Measurements from ENCODE around the gene KCNMA1. TPM values are rescaled to one million over a fixed set of nuclear protein-coding genes. Genes with fewer than 3 reads are reported as not detected.

KCNMA1 gene
- total and polyA plus RNA-seq, 10 of the 15 experiments (the other 5 are each of a cell fraction or from before 2014, with no cell fraction given): 8.5 to 77.0 (median 21.3) TPM

GRCh38 chr10:76881477-76882220, 756.0 kb downstream of the KCNMA1 start:
- FAIRE-seq (no peak), DNase-seq (ENCODE audit: low read depth, low spot score) (peak; percentile 26), ATAC-seq (peak; percentile 87)
- SMC1A ChIA-PET (ENCODE audit: uncharacterized antibody, unreplicated experiment): interaction anchor here (1.8 to 2.0 kb wide), 2 partner anchors 8 to 13 kb away, joined by 4 to 7 read pairs; no protein-coding TSS in a partner anchor
- RAD21 ChIA-PET (ENCODE audit: unreplicated experiment): no interaction called here
- POLR2A ChIA-PET: interaction anchor here (0.8 to 1.0 kb wide), 2 partner anchors 13 to 16 kb away, joined by 3 read pairs; no protein-coding TSS in a partner anchor
- Histone ChIP-seq H3K4me2 (ENCODE audit: control insufficient read depth, insufficient read depth) (0 out of 2 replicates have a peak overlapping the region, but pooled peaks have one; percentile 4), H4K20me1 (ENCODE audit: control insufficient read depth, insufficient read depth) (no peaks in the 10 kb centered on the region), H3K9ac (ENCODE audit: control insufficient read depth, insufficient read depth, low read length) (no peak overlapping the region), H3K9me3 (replicated peaks; ENCODE audit: control insufficient read depth, insufficient read depth, low read length) (no peaks in the 10 kb centered on the region), H3K79me2 (ENCODE audit: control insufficient read depth, insufficient read depth, low read length) (no peaks in the 10 kb centered on the region), H3K27ac (ENCODE audit: control insufficient read depth, insufficient read depth) (no peak overlapping the region), H3K36me3 (ENCODE audit: control insufficient read depth in 2 of 2, insufficient read depth in 2 of 2, low read length in 1 of 2) (no peaks in the 10 kb centered on the region), H3K27me3 (replicated peaks in 1 of 2; ENCODE audit: control insufficient read depth in 2 of 2, insufficient read depth in 2 of 2, low read length in 1 of 2) (no peaks in the 10 kb centered on the region), H3K4me3 (no peak overlapping the region), H3K4me1 (ENCODE audit: control insufficient read depth, insufficient read depth, low read length) (peaks cover 5% of the 10 kb centered on the region; the same call in 1 of the 2 replicates), H2AFZ (ENCODE audit: control insufficient read depth, low read depth, low read length) (no peak overlapping the region)
- CTCF ChIA-PET: interaction anchor here (0.6 to 1.7 kb wide), 5 partner anchors 15 to 125 kb away, joined by 3 to 6 read pairs (median 4); no protein-coding TSS in a partner anchor
- no TSS peak for BruUV-seq (replicated peaks)
- 2% methylated on average over 3 of the region's 3 CpGs for WGBS (ENCODE audit: insufficient coverage, insufficient replicate concordance, low lambda C conversion rate, missing lambda C conversion rate)
- in situ Hi-C loops (cut with MboI) (no loop called here), intact Hi-C loops (cut with micrococcal nuclease; ENCODE audit: unreplicated experiment) (no loop called here)
- TF ChIP-seq KAT2A (conservative IDR thresholded peaks at IDR 0.05; ENCODE audit: control insufficient read depth, low read depth, low read length): no peak
- 0 out of 2 replicates have a peak, but pooled peaks have one; percentile 11 for TF ChIP-seq MTA2 (IDR thresholded peaks at IDR 0.05; ENCODE audit: low read depth)
- TF ChIP-seq NR2F1 (conservative IDR thresholded peaks at IDR 0.05): peak; percentile 63
- no peak for TF ChIP-seq NR2C2 (IDR thresholded peaks at IDR 0.05; ENCODE audit: borderline replicate concordance, control insufficient read depth, insufficient read length, low read depth)
- TF ChIP-seq RELA (IDR thresholded peaks at IDR 0.05; ENCODE audit: borderline replicate concordance, partially characterized antibody): no peak
- TF ChIP-seq IRF4 (IDR thresholded peaks at IDR 0.05; ENCODE audit: low read depth, low read length): no peak
- TF ChIP-seq TCF12 (IDR thresholded peaks at IDR 0.05; ENCODE audit: low read depth, low read length): 0 out of 2 replicates have a peak, but pooled peaks have one; percentile 25
- peak; percentile 20 to 41; a peak in 1 of 4 replicates for TF ChIP-seq IKZF2 (IDR thresholded peaks at IDR 0.05)
- TF ChIP-seq MTA3 (IDR thresholded peaks at IDR 0.05; ENCODE audit: borderline replicate concordance, low read length): no peak
- TF ChIP-seq IKZF1 (conservative IDR thresholded peaks at IDR 0.05): 0 out of 2 replicates have a peak, but pooled peaks have one; percentile 36
